NCI-H460 (cell line): ENCODE results near the gene CAPS. TPM values are rescaled to one million over a fixed set of nuclear protein-coding genes. Genes with fewer than 3 reads are reported as not detected.

Experiments used
- DNase-seq: peaks from one replicate; pipeline ENCODE4 v3.0.0-alpha.2; 2016; ENCODE audit warnings: low read depth; ENCODE audit errors: extremely low read depth
- total RNA-seq: library from RNA; depleted of rRNA; stranded (reverse); fragments of >200 nt; shearing (Covaris generic); gene quantifications from 2 replicates; pipeline ENCODE4 v1.2.3, GENCODE V29; 2014

CAPS gene
- total RNA-seq, 1 experiment from 2014 or later = 2.9 TPM

GRCh38 chr19:5908773-5909442, 5.1 kb upstream of the CAPS start:
- no peak for DNase-seq

DNA sequence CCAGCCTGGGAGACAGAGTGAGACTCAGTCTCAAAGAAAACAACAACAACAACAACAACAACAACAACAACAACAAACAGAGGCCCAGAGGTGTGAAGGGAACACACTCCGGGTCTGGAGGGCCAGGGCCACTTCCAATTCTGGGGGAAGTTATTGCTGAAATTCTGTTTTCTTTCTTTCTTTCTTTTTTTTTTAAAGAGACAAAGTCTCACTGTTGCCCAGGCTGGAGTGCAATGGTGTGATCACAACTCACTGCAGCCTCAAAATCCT, 3.5 kb upstream of the CAPS start:
- DNase-seq = no peak

DNA sequence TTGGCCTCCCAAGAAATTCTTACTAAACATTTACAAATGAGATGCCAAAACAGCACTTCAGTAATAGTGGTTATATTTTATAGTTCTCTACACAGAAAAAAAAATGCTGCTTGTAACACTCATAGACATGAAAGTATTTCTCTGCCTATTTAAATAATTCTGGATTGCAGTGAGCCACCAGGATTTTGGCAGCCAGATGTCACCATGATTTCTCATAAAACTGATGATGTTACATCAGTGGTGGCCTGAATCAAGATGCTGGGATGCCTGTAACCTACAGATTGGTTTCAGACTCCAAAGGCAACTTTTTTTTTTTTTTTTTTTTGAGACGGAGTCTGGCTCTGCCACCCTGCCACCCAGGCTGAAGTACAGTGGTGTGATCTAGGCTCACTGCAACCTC, 2.7 kb upstream of the CAPS start:
- DNase-seq = no peak

GRCh38 chr19:5914358-5914774, 312 bp downstream of the CAPS start:
- no peak for DNase-seq

DNA sequence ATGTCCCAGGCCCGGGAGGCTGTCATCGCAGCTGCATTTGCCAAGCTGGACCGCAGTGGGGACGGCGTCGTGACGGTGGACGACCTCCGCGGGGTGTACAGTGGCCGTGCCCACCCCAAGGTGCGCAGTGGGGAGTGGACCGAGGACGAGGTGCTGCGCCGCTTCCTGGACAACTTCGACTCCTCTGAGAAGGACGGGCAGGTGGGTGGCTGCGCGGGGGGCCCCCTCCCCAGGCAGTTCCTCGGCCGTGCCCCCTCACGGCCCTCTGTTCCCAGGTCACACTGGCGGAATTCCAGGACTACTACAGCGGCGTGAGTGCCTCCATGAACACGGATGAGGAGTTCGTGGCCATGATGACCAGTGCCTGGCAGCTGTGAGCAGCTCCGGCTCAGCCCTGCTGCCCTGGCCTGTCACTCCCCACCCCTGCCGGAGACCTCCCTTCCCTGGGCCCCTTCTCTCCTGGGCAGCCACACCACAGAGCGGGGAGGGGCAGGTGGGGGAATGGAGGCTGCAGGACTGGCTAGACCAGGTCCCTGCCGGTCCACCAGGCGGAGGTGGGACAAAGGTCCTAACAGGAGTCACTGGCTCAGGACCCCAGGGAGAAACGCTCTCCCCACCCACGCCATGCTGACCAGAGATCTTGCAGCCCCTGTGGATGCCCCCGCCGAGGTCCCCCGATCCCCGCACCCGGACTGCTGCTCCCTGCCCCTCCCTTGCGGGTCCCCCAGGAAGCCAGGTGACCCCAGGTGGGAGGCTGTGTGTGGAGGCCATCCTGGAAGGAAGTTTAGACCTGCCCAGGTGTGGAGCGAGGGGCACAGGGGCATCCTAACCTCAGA, 1.1 kb downstream of the CAPS start:
- no peak for DNase-seq

GRCh38 chr19:5915782-5916165, 1.7 kb downstream of the CAPS start:
- DNase-seq = no peak

GRCh38 chr19:5916181-5916708, 2.2 kb downstream of the CAPS start:
- no peak for DNase-seq

DNA sequence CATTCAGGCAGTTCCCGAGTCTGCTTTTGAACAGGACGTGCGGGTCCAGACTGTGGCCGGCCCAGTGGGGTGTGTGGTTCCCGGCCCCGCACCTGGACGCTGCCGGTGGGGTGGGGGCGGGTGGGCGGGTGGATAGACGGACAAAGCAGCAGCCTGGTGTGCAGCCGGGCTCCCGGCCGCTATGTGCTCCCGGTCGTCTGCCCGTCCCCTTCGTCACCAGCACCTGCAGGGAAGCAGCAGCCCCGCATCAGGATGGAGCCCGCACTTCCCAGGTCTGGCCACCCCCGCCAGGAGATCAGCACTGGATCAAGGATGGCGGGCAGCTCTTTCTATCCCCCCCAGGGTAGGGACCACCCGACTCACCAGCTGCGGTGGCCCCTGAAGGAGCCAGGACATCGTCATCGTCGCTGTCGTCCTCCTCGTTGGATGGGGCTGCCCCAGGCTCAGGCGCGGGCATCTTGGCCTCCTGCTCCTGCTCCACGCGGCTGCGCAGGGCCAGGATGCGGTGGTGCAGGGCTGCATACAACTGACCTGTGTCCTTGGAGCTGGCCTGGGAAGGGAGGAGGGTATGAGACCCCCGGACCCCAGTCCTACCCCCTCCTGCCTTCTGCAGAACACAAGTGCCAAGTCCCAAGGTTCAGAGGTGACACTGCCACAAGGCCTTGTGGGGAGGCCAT, 3.5 kb downstream of the CAPS start:
- DNase-seq = no peak

GRCh38 chr19:5918463-5919079, 4.5 kb downstream of the CAPS start:
- no peak for DNase-seq

- DNase-seq = no peak
Observed at GRCh38 chr19:5921516-5922160, 7.6 kb downstream of the CAPS start.

GRCh38 chr19:5922161-5922545, 8.1 kb downstream of the CAPS start:
- no peak for DNase-seq

DNA sequence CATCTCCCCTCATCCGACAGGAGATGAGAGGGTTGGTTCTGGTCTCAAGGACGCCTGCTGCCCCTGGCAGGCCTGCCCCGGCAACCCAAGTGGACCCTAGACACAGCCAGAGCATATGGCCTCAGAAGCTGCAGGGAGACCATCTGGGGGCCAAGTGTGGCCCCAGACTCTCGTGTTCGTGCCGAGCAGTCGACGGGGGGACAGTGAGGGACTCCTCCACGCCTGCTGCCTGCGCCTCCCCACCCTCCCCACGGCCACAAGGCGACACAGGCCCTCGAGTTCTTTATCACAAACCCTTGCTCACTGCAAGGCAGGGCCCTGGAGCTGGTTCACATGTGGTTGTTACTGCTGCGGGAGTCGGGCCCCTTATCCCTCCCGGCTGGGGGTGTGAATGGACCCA, 9.3 kb downstream of the CAPS start:
- no peak for DNase-seq

DNA sequence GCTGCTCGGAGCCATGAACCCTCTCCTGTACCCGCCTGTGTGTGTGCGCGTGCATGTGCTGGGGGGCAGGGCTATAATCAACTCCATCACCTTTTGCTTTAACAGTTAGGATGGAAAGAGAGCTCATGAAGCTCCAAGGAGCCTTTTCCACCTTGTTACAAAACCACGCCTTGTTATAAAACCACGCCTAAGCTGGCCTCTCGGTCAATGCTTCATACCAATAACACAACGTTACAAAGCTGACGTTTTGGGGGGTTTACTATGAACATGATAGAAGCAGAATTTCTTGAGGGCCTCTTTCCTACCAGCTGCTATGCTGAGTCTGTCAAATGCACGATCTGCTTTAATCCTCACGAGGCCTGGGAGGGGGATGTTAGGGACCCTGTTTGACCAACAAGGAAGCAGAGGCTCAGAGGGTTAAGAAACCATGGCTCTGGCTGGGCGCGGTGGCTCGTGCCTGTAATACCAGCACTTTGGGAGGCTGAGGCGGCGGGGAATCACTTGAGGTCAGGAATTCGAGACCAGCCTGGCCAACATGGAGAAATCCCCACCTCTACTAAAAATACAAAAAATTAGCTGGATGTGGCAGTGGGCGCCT, 11.9 kb downstream of the CAPS start:
- no peak for DNase-seq

DNA sequence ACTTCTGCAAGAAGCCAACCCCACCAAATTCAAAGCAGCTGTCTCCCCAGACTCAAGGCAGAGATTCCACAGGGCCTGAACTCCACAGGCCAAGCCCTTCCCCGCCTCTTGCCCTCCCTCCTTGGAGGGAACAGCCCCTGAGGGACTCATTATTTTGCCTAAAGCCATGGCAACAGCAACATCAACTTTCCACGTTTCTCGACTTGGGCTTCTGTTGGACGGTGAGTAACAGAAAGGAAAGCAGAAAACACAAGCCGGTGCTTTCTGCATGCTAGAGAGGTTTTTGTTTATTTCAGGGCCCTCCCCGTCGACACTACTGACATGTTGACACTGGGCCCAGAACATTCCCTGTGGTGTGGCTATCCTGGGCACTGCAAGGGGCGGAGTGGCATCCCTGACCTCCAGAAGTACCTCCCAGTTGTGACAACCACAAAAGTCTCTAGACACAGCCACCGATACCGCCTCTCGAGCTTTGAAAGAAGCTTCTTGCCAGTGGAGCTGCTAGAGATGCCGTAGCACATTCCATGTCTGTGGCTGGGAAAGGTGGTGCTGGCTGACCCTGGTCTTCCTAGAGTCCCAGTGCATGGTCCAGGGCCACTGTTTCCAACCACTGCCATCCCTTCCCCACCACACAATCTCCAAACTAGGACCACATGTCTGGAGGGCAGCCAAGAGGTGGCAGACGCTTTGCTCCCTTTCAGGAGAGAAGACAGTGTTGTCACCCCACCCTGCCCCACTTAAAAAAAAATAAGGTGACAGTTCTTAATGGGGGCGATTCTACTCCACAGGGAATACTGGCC, 12.8 kb downstream of the CAPS start:
- no peak for DNase-seq

- DNase-seq = no peak
Observed at GRCh38 chr19:5927441-5927821, 13.4 kb downstream of the CAPS start.

- DNase-seq = no peak
Observed at GRCh38 chr19:5929179-5929578, 15.1 kb downstream of the CAPS start.

DNA sequence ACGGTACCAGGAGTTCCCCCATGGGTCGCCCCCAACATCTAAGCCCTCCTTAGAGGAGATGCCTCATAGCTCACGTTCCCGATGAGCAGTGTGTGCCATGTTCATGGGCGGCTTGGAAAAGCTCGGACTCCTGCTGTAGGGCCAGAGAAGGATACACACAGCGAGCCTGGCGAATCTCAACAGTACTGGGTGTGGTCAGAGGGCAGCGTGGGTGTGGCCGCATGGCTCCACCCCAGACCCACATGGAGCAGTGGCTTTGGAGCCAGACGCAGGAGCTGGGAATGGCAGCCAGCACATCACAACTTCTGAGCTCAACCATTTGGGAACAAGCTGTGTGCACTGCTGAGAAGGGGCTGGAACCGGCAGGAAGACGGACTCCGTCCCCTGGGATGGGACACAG, 15.6 kb downstream of the CAPS start:
- DNase-seq = no peak

- DNase-seq = no peak
Observed at GRCh38 chr19:5931251-5931650, 17.2 kb downstream of the CAPS start.

GRCh38 chr19:5932146-5932545, 18.1 kb downstream of the CAPS start:
- no peak for DNase-seq
